GM21390 (cell line): ENCODE measurements around the gene DDX17.

Source experiments
- ATAC-seq: cut with Tn5 transposase; IDR thresholded peaks from one replicate; pipeline ENCODE4 v1.9.1; 2021; ENCODE audit not compliant: unreplicated experiment

The DDX17 gene

GRCh38 chr22:38467438-38467903, 38.6 kb downstream of the DDX17 start:
- ATAC-seq: no peak

- no peak for ATAC-seq
These were observed 40.2 kb downstream of the DDX17 start for GRCh38 chr22:38465673-38466490.

GRCh38 chr22:38464992-38465672, 41.0 kb downstream of the DDX17 start:
- no peak for ATAC-seq

GRCh38 chr22:38462960-38463784, 42.9 kb downstream of the DDX17 start:
- no peak for ATAC-seq

GRCh38 chr22:38461414-38462081, 44.6 kb downstream of the DDX17 start:
- no peak for ATAC-seq

- ATAC-seq: no peak
These were observed 45.1 kb downstream of the DDX17 start for GRCh38 chr22:38461057-38461413.

DNA sequence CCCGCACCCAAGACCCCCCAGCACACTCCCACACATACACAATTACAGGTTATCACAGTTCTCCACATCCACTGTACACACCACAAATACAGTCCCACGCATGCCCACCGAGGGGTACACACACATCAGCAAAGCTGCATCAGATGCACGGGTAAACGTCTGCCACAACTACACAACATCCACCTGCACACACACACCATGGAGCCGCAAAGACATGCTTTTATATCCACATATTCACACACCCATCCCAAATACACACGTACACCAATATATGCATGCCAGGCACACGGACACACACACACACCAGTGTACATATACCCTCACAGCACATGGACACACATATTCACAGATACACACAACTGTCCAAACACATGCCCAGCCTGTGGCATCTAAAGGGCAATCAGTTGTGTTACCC, 45.7 kb downstream of the DDX17 start:
- no peak for ATAC-seq

- no peak for ATAC-seq
These were observed 49.0 kb downstream of the DDX17 start for GRCh38 chr22:38456841-38457699.

DNA sequence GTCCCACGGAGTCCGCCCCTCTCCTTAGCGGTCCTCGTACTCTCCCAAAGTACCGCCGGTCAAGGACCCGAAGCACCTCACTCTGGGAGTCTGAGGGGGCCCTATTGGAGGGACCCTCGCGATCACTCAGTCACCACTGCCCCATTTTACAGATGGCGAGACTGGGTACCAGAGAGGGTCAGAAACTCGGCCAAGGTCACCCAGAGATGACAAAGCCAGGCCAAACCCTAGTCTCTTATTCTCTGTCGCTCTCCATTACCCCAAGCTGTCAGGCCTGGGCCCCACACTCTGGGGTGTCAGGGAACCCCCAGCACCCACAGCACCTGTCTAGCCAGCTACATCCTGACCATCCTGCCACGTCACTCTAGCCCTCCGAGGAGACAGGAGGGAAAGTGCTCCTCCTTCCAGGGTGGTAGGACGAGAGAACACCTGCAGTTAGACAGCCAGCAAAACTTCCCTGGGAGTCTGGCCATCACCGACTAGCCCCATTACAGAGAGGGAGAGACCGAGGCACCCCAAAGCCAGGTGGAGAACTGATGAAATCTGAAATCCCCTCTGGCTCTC, 49.8 kb downstream of the DDX17 start:
- no peak for ATAC-seq

GRCh38 chr22:38455530-38456271, 50.4 kb downstream of the DDX17 start:
- ATAC-seq: no peak

GRCh38 chr22:38455076-38455529, 51.0 kb downstream of the DDX17 start, which contains the start of gene KCNJ4:
KCNJ4 (minus strand) TSS chr22:38455199; CDS start chr22:38428132, 27,067 bp downstream.
- no peak for ATAC-seq

GRCh38 chr22:38454353-38455075, 51.6 kb downstream of the DDX17 start:
- ATAC-seq: no peak

- no peak for ATAC-seq
These were observed 52.1 kb downstream of the DDX17 start for GRCh38 chr22:38453996-38454352.

DNA sequence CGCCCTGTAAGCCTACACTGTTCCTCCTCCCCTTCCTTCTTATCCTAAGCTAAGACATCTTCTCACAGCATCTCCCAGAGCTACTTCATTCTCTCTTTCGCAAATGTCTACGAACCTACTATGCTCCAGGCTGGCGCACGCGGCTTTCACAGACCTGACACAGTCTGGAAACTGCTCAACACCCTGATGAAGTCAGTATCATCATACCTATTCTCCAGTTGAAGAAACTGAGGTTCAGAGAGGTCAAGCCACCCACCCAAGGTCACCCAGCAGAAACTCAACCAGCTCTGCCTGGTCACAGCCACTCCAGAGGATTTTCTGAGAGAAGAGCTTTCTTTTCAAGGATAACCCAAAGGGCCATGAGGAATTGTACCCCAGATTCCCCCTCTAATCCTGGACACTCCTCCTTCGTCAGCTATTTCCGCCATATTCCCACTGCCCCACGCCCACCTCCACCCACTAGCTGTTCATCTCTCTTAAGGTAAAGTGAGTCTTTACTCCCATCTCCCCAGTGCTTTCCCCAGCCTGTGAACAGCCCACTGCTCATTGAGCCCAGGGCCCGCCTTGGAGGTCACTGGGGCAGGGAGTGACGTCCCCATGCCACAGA, 52.9 kb downstream of the DDX17 start:
- ATAC-seq: no peak

- no peak for ATAC-seq
These were observed 53.6 kb downstream of the DDX17 start for GRCh38 chr22:38452373-38453065.

DNA sequence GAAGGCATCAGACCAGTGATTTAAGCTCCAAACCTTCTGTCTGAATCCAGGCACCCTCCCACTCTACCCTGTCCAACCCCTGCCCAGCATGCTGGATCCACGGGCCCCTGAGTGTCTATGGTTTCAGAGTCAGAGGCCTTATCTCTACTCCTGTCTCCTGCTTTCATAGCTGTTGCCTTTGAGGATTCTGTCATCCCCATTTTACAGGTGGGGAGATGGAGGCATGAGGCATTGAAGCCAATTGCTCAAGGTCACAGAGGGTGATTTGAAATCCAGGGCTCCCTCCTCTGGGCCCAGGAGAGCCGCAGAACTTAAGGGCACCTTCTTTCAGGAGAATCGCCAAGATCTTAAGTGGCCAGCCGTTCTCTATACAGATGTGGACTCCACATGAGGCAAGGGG, 54.2 kb downstream of the DDX17 start:
- no peak for ATAC-seq

DNA sequence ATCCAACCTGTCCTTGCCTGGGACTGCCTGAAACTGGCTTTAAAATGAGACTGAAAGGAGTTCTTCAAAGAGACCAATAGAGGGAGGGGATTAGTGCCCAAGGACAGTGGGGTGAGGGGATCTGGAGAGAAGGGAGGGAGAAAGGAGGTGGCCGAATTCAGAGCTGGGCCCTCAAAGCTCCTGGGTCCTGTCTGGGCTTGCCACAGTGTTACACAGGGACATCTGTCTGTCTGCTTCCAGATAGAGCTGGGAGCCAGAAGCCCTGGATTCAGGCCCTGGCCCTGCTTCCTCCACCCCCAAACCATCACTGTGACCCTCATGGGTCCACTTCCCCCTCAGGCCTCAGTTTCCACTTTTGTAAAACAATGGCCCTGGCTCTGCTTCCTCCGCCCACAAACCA, 54.7 kb downstream of the DDX17 start:
- no peak for ATAC-seq
